Glutamatergic neuron (in vitro differentiated cells): Measurements from ENCODE around the gene TMEM158. TPM values are rescaled to one million over a fixed set of nuclear protein-coding genes. Genes with fewer than 3 reads are reported as not detected.

Experiments
- DNase-seq: peaks from one replicate; pipeline ENCODE4 v3.0.0; 2022
- H3K27ac Mint-ChIP-seq: one replicate; pipeline ENCODE4 v1.8.0; 2020; ENCODE audit warnings: mild to moderate bottlenecking, mixed read lengths, inconsistent platforms; ENCODE audit not compliant: unreplicated experiment
- H3K27me3 Mint-ChIP-seq: one replicate; pipeline ENCODE4 v1.8.0; 2020; ENCODE audit warnings: mild to moderate bottlenecking, moderate library complexity, mixed read lengths, inconsistent platforms; ENCODE audit not compliant: unreplicated experiment
- H3K36me3 Mint-ChIP-seq: one replicate; pipeline ENCODE4 v1.8.0; 2020; ENCODE audit warnings: mild to moderate bottlenecking, mixed read lengths, inconsistent platforms; ENCODE audit not compliant: unreplicated experiment
- H3K4me1 Mint-ChIP-seq: one replicate; pipeline ENCODE4 v1.8.0; 2020; ENCODE audit warnings: mild to moderate bottlenecking, low read depth, mixed read lengths, inconsistent platforms; ENCODE audit not compliant: unreplicated experiment
- H3K4me3 Mint-ChIP-seq: one replicate; pipeline ENCODE4 v1.8.0; 2020; ENCODE audit warnings: mild to moderate bottlenecking, mixed read lengths, inconsistent platforms; ENCODE audit not compliant: unreplicated experiment
- H3K9me3 Mint-ChIP-seq: one replicate; pipeline ENCODE4 v1.8.0; 2020; ENCODE audit warnings: mild to moderate bottlenecking, moderate library complexity, mixed read lengths, inconsistent platforms; ENCODE audit not compliant: unreplicated experiment
- CTCF ChIP-seq: fragments of 200-600 bp; sonication (generic); IDR thresholded peaks from one replicate; pipeline ENCODE4 v1.5.0; 2021; ENCODE audit not compliant: partially characterized antibody, unreplicated experiment
- total RNA-seq: library from RNA; stranded (reverse); fragmentation: NEBNext Ultra II Directional; extraction: Animal tissue kit (Norgen Biotek cat#: 25700); gene quantifications from one replicate; pipeline ENCODE4 v1.2.1, GENCODE V29; 2021; ENCODE audit not compliant: unreplicated experiment

The TMEM158 gene
- total RNA-seq, 1 donor from 2014 or later: 7.8 TPM

GRCh38 chr3:45259133-45259532 lies 33.0 kb upstream of the TMEM158 start:
- no peak for TF ChIP-seq CTCF
- no peaks in the 10 kb centered on the region for H3K4me1 Mint-ChIP-seq

GRCh38 chr3:45258317-45258716 lies 32.2 kb upstream of the TMEM158 start:
- peaks cover 4% of the 10 kb centered on the region for H3K27me3 Mint-ChIP-seq
- H3K9me3 Mint-ChIP-seq: no peaks in the 10 kb centered on the region
- H3K27ac Mint-ChIP-seq: no peak overlapping the region

More at GRCh38 chr3:45259133-45259532, 33.0 kb upstream of the TMEM158 start:
- H3K27ac Mint-ChIP-seq: no peak overlapping the region
- no peak for DNase-seq
- H3K36me3 Mint-ChIP-seq: peaks cover 11% of the 10 kb centered on the region
- H3K9me3 Mint-ChIP-seq: no peaks in the 10 kb centered on the region
- H3K27me3 Mint-ChIP-seq: peaks cover 4% of the 10 kb centered on the region
- no peak overlapping the region for H3K4me3 Mint-ChIP-seq

GRCh38 chr3:45253316-45253715 lies 27.2 kb upstream of the TMEM158 start:
- Mint-ChIP-seq H3K27ac (no peak overlapping the region), H3K4me1 (no peaks in the 10 kb centered on the region), H3K36me3 (no peaks in the 10 kb centered on the region), H3K27me3 (peaks cover 2% of the 10 kb centered on the region), H3K9me3 (no peaks in the 10 kb centered on the region), H3K4me3 (no peak overlapping the region)
- DNase-seq: no peak
- TF ChIP-seq CTCF: no peak

More at GRCh38 chr3:45258317-45258716, 32.2 kb upstream of the TMEM158 start:
- Mint-ChIP-seq H3K36me3 (peaks cover 11% of the 10 kb centered on the region), H3K4me1 (no peaks in the 10 kb centered on the region), H3K4me3 (no peak overlapping the region)
- TF ChIP-seq CTCF: no peak
- no peak for DNase-seq

- no peak for TF ChIP-seq CTCF
- Mint-ChIP-seq H3K27ac (no peak overlapping the region), H3K27me3 (peaks cover 2% of the 10 kb centered on the region), H3K4me1 (no peaks in the 10 kb centered on the region), H3K4me3 (no peak overlapping the region), H3K9me3 (no peaks in the 10 kb centered on the region), H3K36me3 (no peaks in the 10 kb centered on the region)
- no peak for DNase-seq
These were observed 26.7 kb upstream of the TMEM158 start for GRCh38 chr3:45252826-45253225.

GRCh38 chr3:45249391-45249790 lies 23.3 kb upstream of the TMEM158 start:
- TF ChIP-seq CTCF: no peak
- peaks cover 2% of the 10 kb centered on the region for H3K9me3 Mint-ChIP-seq
- H3K27ac Mint-ChIP-seq: no peak overlapping the region
- H3K4me1 Mint-ChIP-seq: no peaks in the 10 kb centered on the region
- peaks cover 1% of the 10 kb centered on the region for H3K27me3 Mint-ChIP-seq
- no peak overlapping the region for H3K4me3 Mint-ChIP-seq
- no peaks in the 10 kb centered on the region for H3K36me3 Mint-ChIP-seq
- DNase-seq: no peak
